Inflammatory macrophage treated with lipopolysaccharide for 1 hour (primary cell): ENCODE data around the gene ABAT.
"Not testable (repeated sequence)": the region's sequence is repeated elsewhere in the genome, so short reads cannot be mapped to it uniquely, and the experiment has no call there.

Experiments
- DNase-seq, 2 donors: peaks; one replicate each; pipeline ENCODE4 v3.0.0-alpha.2; 2020 to 2022

The ABAT gene

GRCh38 chr16:8649829-8650554 lies 24.4 kb upstream of the ABAT start:
- no peak for DNase-seq

GRCh38 chr16:8651958-8652357 lies 22.5 kb upstream of the ABAT start:
- DNase-seq, result not testable (repeated sequence)

- peak; percentile 56 to 57 for DNase-seq
These were observed 19.2 kb upstream of the ABAT start for GRCh38 chr16:8655184-8655717.

- DNase-seq, result no peak
These were observed 18.0 kb upstream of the ABAT start for GRCh38 chr16:8656376-8656775.

- peak in 1 of 2 donors; percentile 20 for DNase-seq
These were observed 13.5 kb upstream of the ABAT start for GRCh38 chr16:8660841-8661301.

- no peak for DNase-seq
These were observed 12.7 kb upstream of the ABAT start for GRCh38 chr16:8661703-8662102.

- DNase-seq, result no peak
These were observed 11.0 kb upstream of the ABAT start for GRCh38 chr16:8663192-8664089.

GRCh38 chr16:8665529-8665928 lies 8.9 kb upstream of the ABAT start:
- no peak for DNase-seq

- DNase-seq, result no peak
These were observed 6.9 kb upstream of the ABAT start for GRCh38 chr16:8667492-8667891.

GRCh38 chr16:8668113-8668512 lies 6.3 kb upstream of the ABAT start:
- no peak for DNase-seq

GRCh38 chr16:8669481-8669880 lies 4.9 kb upstream of the ABAT start:
- DNase-seq, result no peak

- DNase-seq, result no peak
These were observed 4.3 kb upstream of the ABAT start for GRCh38 chr16:8670014-8670560.

GRCh38 chr16:8673611-8674412 lies 605 bp upstream of the ABAT start:
- DNase-seq, result no peak

- DNase-seq, result peak in 1 of 2 donors; percentile 2
These were observed 1.1 kb downstream of the ABAT start for GRCh38 chr16:8675183-8676159.

- no peak for DNase-seq
These were observed 1.7 kb downstream of the ABAT start for GRCh38 chr16:8676160-8676547.

GRCh38 chr16:8676737-8677375 lies 2.4 kb downstream of the ABAT start:
- DNase-seq, result no peak

- no peak for DNase-seq
These were observed 3.1 kb downstream of the ABAT start for GRCh38 chr16:8677481-8677880.

- DNase-seq, result no peak
These were observed 3.9 kb downstream of the ABAT start for GRCh38 chr16:8678068-8678927.

GRCh38 chr16:8679151-8679550 lies 4.7 kb downstream of the ABAT start:
- no peak for DNase-seq
